HepG2 (cell line): ENCODE measurements around the gene CSNK1D. TPM values are rescaled to one million over a fixed set of nuclear protein-coding genes. Genes with fewer than 3 reads are reported as not detected.
A peak's percentile ranks its signal among the peaks of the same experiment; 100 is the strongest.

ENCODE experiments used
- AHDC1 ChIP-seq: sonication (generic); formaldehyde crosslinking; IDR thresholded peaks from 2 replicates; pipeline ENCODE4 v1.5.1; 2020; ENCODE audit warnings: mild to moderate bottlenecking, missing genetic modification reagents, borderline replicate concordance
- ARID4A ChIP-seq: sonication (generic); formaldehyde crosslinking; IDR thresholded peaks from 2 replicates; pipeline ENCODE4 v1.5.0; 2020; ENCODE audit warnings: mild to moderate bottlenecking, missing genetic modification reagents, borderline replicate concordance
- CBX1 ChIP-seq: IDR thresholded peaks from one replicate; pipeline ENCODE4 v1.6.1; 2016; ENCODE audit warnings: antibody characterized with exemption, low read depth
- HDAC1 ChIP-seq: sonication (generic); formaldehyde crosslinking; IDR thresholded peaks from 2 replicates; pipeline ENCODE4 v1.5.1; 2020; ENCODE audit warnings: mild to moderate bottlenecking, missing genetic modification reagents
- NPAS2 ChIP-seq: sonication (generic); formaldehyde crosslinking; IDR thresholded peaks from 2 replicates; pipeline ENCODE4 v1.8.0; 2022; ENCODE audit warnings: mild to moderate bottlenecking, missing genetic modification reagents, borderline replicate concordance
- PRPF4 ChIP-seq: fragments of 200-400 bp; formaldehyde crosslinking; IDR thresholded peaks from 2 replicates; pipeline ENCODE4 v1.6.1; 2016; ENCODE audit warnings: low read length, low read depth; ENCODE audit not compliant: poor library complexity, severe bottlenecking
- RFX3 ChIP-seq: IDR thresholded peaks from 2 replicates; pipeline ENCODE4 v1.6.1; 2016; ENCODE audit warnings: missing biosample characterization, missing genetic modification reagents
- SAP130 ChIP-seq: IDR thresholded peaks from 2 replicates; pipeline ENCODE4 v1.6.1; 2016; ENCODE audit warnings: low read depth
- SMAD9 ChIP-seq: sonication (generic); formaldehyde crosslinking; IDR thresholded peaks from 2 replicates; pipeline ENCODE4 v1.5.1; 2020; ENCODE audit warnings: mild to moderate bottlenecking, missing genetic modification reagents
- TARDBP ChIP-seq: sonication (generic); formaldehyde crosslinking; IDR thresholded peaks from 2 replicates; pipeline ENCODE4 v1.8.0; 2022; ENCODE audit warnings: mild to moderate bottlenecking, missing genetic modification reagents
- ZBTB20 ChIP-seq: sonication (generic); formaldehyde crosslinking; IDR thresholded peaks from 2 replicates; pipeline ENCODE4 v1.8.1; 2023; ENCODE audit warnings: missing genetic modification reagents, low read depth, mild to moderate bottlenecking, borderline replicate concordance
- ZBTB34 ChIP-seq: sonication (generic); formaldehyde crosslinking; IDR thresholded peaks from 2 replicates; pipeline ENCODE4 v1.8.0; 2022; ENCODE audit warnings: mild to moderate bottlenecking, missing genetic modification reagents
- polyA plus RNA-seq, 8 experiments: library from polyadenylated mRNA; depleted of rRNA in 3 of 8; stranded (reverse) in 7 of 8; unstranded in 1 of 8; fragments of >200 nt; fragmentation: Illumina TruSeq in 4 of 8; extraction: Trizol in 4 of 8; gene quantifications; 2 replicates each; pipeline versions ENCODE4 v1.2.1 to v1.2.3, GENCODE V29; 2011 to 2016; ENCODE audit warnings: low read depth in 4 of 8, missing spikeins in 1 of 8, mixed read lengths in 1 of 8; ENCODE audit not compliant: insufficient read depth in 1 of 8
- total RNA-seq, 5 experiments: library from RNA; depleted of rRNA; stranded (reverse); fragments of >200 nt; fragmentation: Illumina TruSeq; extraction: Trizol; gene quantifications; 2 replicates each; pipeline ENCODE4 v1.2.3, GENCODE V29; 2016; ENCODE audit warnings: low read depth in 1 of 5

Gene CSNK1D
- total and polyA plus RNA-seq, 2 of the 13 experiments (the other 11 are each of a cell fraction or from before 2014, with no cell fraction given): 31.5 to 128 TPM

- TF ChIP-seq PRPF4 (no peak), SAP130 (CRISPR knock-in tag) (peak; percentile 79), TARDBP (peak; percentile 61), HDAC1 (CRISPR knock-in tag) (no peak; the same call in 1 of the 2 replicates), RFX3 (CRISPR knock-in tag) (no peak), AHDC1 (CRISPR knock-in tag) (no peak), SMAD9 (CRISPR knock-in tag) (peak; percentile 14; the same call in 1 of the 2 replicates), NPAS2 (CRISPR knock-in tag) (no peak), ZBTB20 (CRISPR knock-in tag) (no peak), ZBTB34 (CRISPR knock-in tag) (no peak), ARID4A (peak; percentile 79), CBX1 (no peak)
Measured at GRCh38 chr17:82297714-82298537, 24.4 kb upstream of the CSNK1D start (continued).
